HepG2 (cell line): ENCODE data around the gene CCL16. TPM values are rescaled to one million over a fixed set of nuclear protein-coding genes. Genes with fewer than 3 reads are reported as not detected.

Experiments used
- CEBPB ChIP-seq: IDR thresholded peaks from 2 replicates; pipeline ENCODE4 v1.6.1; 2011; ENCODE audit warnings: low read depth, low read length, improper control_type of control experiment, borderline replicate concordance
- FIP1L1 ChIP-seq: fragments of 200-400 bp; formaldehyde crosslinking; IDR thresholded peaks from 2 replicates; pipeline ENCODE4 v1.6.1; 2018; ENCODE audit warnings: low read depth, mild to moderate bottlenecking, low read length, moderate library complexity, borderline replicate concordance; ENCODE audit not compliant: insufficient read depth
- HMGA1 ChIP-seq: sonication (generic); formaldehyde crosslinking; conservative IDR thresholded peaks from 2 replicates; pipeline ENCODE4 v1.4.0; 2020; ENCODE audit warnings: missing genetic modification reagents
- MIER3 ChIP-seq: IDR thresholded peaks from 2 replicates; pipeline ENCODE4 v1.6.1; 2016; ENCODE audit warnings: missing compliant biosample characterization, borderline replicate concordance
- PAX8 ChIP-seq: sonication (generic); formaldehyde crosslinking; IDR thresholded peaks from 2 replicates; pipeline ENCODE4 v1.8.0; 2022; ENCODE audit warnings: mild to moderate bottlenecking, missing genetic modification reagents, borderline replicate concordance
- PAXIP1 ChIP-seq: sonication (generic); formaldehyde crosslinking; conservative IDR thresholded peaks from 2 replicates; pipeline ENCODE4 v1.4.0; 2020; ENCODE audit warnings: mild to moderate bottlenecking, missing genetic modification reagents, moderate library complexity
- TEAD2 ChIP-seq: sonication (generic); formaldehyde crosslinking; IDR thresholded peaks from 2 replicates; pipeline ENCODE4 v1.9.0; 2021; ENCODE audit warnings: missing genetic modification reagents
- ZBTB34 ChIP-seq: sonication (generic); formaldehyde crosslinking; IDR thresholded peaks from 2 replicates; pipeline ENCODE4 v1.8.0; 2022; ENCODE audit warnings: mild to moderate bottlenecking, missing genetic modification reagents
- ZBTB8A ChIP-seq: sonication (generic); formaldehyde crosslinking; IDR thresholded peaks from 2 replicates; pipeline ENCODE4 v1.4.0; 2020; ENCODE audit warnings: mild to moderate bottlenecking, low read depth, missing genetic modification reagents, borderline replicate concordance
- ZNF574 ChIP-seq: sonication (generic); formaldehyde crosslinking; IDR thresholded peaks from 2 replicates; pipeline ENCODE4 v1.4.0; 2020; ENCODE audit warnings: missing genetic modification reagents
- polyA plus RNA-seq, 8 experiments: library from polyadenylated mRNA; depleted of rRNA in 3 of 8; stranded (reverse) in 7 of 8; unstranded in 1 of 8; fragments of >200 nt; fragmentation: Illumina TruSeq in 4 of 8; extraction: Trizol in 4 of 8; gene quantifications; 2 replicates each; pipeline versions ENCODE4 v1.2.1 to v1.2.3, GENCODE V29; 2011 to 2016; ENCODE audit warnings: low read depth in 4 of 8, missing spikeins in 1 of 8, mixed read lengths in 1 of 8; ENCODE audit not compliant: insufficient read depth in 1 of 8
- total RNA-seq, 5 experiments: library from RNA; depleted of rRNA; stranded (reverse); fragments of >200 nt; fragmentation: Illumina TruSeq; extraction: Trizol; gene quantifications; 2 replicates each; pipeline ENCODE4 v1.2.3, GENCODE V29; 2016; ENCODE audit warnings: low read depth in 1 of 5
- TF ChIP-seq, protein P1 (sequence below): sonication (generic); formaldehyde crosslinking; IDR thresholded peaks from 2 replicates; pipeline ENCODE4 v1.4.0; 2020; ENCODE audit warnings: missing genetic modification reagents
- TF ChIP-seq, protein P2 (sequence below): sonication (generic); formaldehyde crosslinking; IDR thresholded peaks from 2 replicates; pipeline ENCODE4 v1.8.1; 2023; ENCODE audit warnings: mild to moderate bottlenecking, moderate library complexity, missing genetic modification reagents
- TF ChIP-seq, protein P3 (sequence below): sonication (generic); formaldehyde crosslinking; IDR thresholded peaks from 2 replicates; pipeline ENCODE4 v1.4.0; 2020; ENCODE audit warnings: low read depth, mild to moderate bottlenecking, missing genetic modification reagents

CCL16 gene
- total and polyA plus RNA-seq, 2 of the 13 experiments (the other 11 are each of a cell fraction or from before 2014, with no cell fraction given), result 2.0 to 14.7 TPM

GRCh38 chr17:35981908-35982330 is 622 bp upstream of the CCL16 start (continued):
- TF ChIP-seq, protein P1, sequence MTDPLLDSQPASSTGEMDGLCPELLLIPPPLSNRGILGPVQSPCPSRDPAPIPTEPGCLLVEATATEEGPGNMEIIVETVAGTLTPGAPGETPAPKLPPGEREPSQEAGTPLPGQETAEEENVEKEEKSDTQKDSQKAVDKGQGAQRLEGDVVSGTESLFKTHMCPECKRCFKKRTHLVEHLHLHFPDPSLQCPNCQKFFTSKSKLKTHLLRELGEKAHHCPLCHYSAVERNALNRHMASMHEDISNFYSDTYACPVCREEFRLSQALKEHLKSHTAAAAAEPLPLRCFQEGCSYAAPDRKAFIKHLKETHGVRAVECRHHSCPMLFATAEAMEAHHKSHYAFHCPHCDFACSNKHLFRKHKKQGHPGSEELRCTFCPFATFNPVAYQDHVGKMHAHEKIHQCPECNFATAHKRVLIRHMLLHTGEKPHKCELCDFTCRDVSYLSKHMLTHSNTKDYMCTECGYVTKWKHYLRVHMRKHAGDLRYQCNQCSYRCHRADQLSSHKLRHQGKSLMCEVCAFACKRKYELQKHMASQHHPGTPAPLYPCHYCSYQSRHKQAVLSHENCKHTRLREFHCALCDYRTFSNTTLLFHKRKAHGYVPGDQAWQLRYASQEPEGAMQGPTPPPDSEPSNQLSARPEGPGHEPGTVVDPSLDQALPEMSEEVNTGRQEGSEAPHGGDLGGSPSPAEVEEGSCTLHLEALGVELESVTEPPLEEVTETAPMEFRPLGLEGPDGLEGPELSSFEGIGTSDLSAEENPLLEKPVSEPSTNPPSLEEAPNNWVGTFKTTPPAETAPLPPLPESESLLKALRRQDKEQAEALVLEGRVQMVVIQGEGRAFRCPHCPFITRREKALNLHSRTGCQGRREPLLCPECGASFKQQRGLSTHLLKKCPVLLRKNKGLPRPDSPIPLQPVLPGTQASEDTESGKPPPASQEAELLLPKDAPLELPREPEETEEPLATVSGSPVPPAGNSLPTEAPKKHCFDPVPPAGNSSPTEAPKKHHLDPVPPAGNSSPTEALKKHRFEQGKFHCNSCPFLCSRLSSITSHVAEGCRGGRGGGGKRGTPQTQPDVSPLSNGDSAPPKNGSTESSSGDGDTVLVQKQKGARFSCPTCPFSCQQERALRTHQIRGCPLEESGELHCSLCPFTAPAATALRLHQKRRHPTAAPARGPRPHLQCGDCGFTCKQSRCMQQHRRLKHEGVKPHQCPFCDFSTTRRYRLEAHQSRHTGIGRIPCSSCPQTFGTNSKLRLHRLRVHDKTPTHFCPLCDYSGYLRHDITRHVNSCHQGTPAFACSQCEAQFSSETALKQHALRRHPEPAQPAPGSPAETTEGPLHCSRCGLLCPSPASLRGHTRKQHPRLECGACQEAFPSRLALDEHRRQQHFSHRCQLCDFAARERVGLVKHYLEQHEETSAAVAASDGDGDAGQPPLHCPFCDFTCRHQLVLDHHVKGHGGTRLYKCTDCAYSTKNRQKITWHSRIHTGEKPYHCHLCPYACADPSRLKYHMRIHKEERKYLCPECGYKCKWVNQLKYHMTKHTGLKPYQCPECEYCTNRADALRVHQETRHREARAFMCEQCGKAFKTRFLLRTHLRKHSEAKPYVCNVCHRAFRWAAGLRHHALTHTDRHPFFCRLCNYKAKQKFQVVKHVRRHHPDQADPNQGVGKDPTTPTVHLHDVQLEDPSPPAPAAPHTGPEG (CRISPR knock-in tag), result no peak
- TF ChIP-seq PAX8 (no peak), MIER3 (CRISPR knock-in tag) (0 out of 2 replicates have a peak, but pooled peaks have one; percentile 48), ZNF574 (no peak), CEBPB (no peak), PAXIP1 (CRISPR knock-in tag) (peak; percentile 71), ZBTB8A (CRISPR knock-in tag) (no peak), TEAD2 (no peak), ZBTB34 (CRISPR knock-in tag) (no peak), HMGA1 (no peak), FIP1L1 (no peak)
- TF ChIP-seq, protein P2, sequence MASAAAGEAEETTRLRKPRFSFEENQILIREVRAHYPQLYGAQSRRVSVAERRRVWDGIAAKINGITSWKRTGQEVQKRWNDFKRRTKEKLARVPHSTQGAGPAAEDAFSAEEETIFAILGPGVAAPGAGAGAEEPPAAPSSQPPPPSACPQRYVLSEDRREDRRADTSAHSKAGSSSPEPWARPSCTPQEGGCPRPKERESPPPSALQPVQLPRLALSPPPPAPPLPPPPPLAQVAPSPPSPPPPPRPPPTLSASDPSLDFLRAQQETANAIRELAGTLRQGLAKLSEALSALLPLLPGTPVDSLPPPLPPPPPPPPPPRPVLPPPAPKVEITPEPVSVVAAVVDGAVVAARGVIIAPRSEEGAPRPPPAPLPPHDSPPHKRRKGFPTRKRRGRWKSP (CRISPR knock-in tag), result no peak
- TF ChIP-seq, protein P3, sequence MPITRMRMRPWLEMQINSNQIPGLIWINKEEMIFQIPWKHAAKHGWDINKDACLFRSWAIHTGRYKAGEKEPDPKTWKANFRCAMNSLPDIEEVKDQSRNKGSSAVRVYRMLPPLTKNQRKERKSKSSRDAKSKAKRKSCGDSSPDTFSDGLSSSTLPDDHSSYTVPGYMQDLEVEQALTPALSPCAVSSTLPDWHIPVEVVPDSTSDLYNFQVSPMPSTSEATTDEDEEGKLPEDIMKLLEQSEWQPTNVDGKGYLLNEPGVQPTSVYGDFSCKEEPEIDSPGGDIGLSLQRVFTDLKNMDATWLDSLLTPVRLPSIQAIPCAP, result no peak
